Neuronal stem cell (in vitro differentiated cells): ENCODE measurements around the gene LCT.

Experiments
- DNase-seq: peaks from one replicate; pipeline ENCODE4 v3.0.0-alpha.2; 2013; ENCODE audit warnings: low spot score
- H2AFZ ChIP-seq: one replicate; pipeline ENCODE4 v1.6.1; 2013; ENCODE audit warnings: mild to moderate bottlenecking, low read length, inconsistent platforms
- H2AK5ac ChIP-seq: 2 replicates; pipeline ENCODE4 v1.6.1; 2013; ENCODE audit warnings: low read depth, mild to moderate bottlenecking, inconsistent platforms, low read length, moderate library complexity, mixed read lengths
- H2BK120ac ChIP-seq: 2 replicates; pipeline ENCODE4 v1.6.1; 2013; ENCODE audit warnings: low read depth, mild to moderate bottlenecking, inconsistent platforms, low read length, moderate library complexity, mixed read lengths
- H2BK12ac ChIP-seq: one replicate; pipeline ENCODE4 v1.6.1; 2013; ENCODE audit warnings: low read length, inconsistent platforms
- H2BK15ac ChIP-seq: 2 replicates; pipeline ENCODE4 v1.6.1; 2013; ENCODE audit warnings: mild to moderate bottlenecking, low read length, inconsistent platforms, mixed read lengths
- H2BK5ac ChIP-seq: one replicate; pipeline ENCODE4 v1.6.1; 2013; ENCODE audit warnings: inconsistent platforms, mild to moderate bottlenecking, low read length, moderate library complexity
- H3K14ac ChIP-seq: one replicate; pipeline ENCODE4 v1.6.1; 2013; ENCODE audit warnings: low read length, inconsistent platforms
- H3K18ac ChIP-seq: 2 replicates; pipeline ENCODE4 v1.6.1; 2013; ENCODE audit warnings: low read length, inconsistent platforms
- H3K23ac ChIP-seq: 2 replicates; pipeline ENCODE4 v1.6.1; 2013; ENCODE audit warnings: low read depth, mild to moderate bottlenecking, mixed read lengths, low read length, inconsistent platforms; ENCODE audit not compliant: poor library complexity
- H3K27ac ChIP-seq: replicated peaks from 3 replicates; pipeline ENCODE4 v1.5.1; 2013; ENCODE audit warnings: low read length, inconsistent platforms
- H3K27me3 ChIP-seq, 3 experiments: 2 replicates each; pipeline ENCODE4 v1.6.1; 2013; ENCODE audit warnings: low read length in 3 of 3, mild to moderate bottlenecking in 2 of 3, inconsistent platforms in 1 of 3, low read depth in 1 of 3, mixed read lengths in 1 of 3, moderate library complexity in 1 of 3; ENCODE audit not compliant: control insufficient read depth in 3 of 3, insufficient read depth in 3 of 3
- H3K36me3 ChIP-seq, 2 donors: replicated peaks in 1 of 2; 2 replicates each; pipeline ENCODE4 v1.6.1; 2013; ENCODE audit warnings: low read length in 2 of 2; ENCODE audit not compliant: control insufficient read depth in 2 of 2, insufficient read depth in 2 of 2
- H3K4ac ChIP-seq: 2 replicates; pipeline ENCODE4 v1.6.1; 2013; ENCODE audit warnings: inconsistent platforms, mild to moderate bottlenecking, low read length, moderate library complexity
- H3K4me1 ChIP-seq, 2 donors: 1 replicate in 1 of 2; 2 replicates in 1 of 2; pipeline ENCODE4 v1.6.1; 2013; ENCODE audit warnings: low read length in 2 of 2, low read depth in 1 of 2; ENCODE audit not compliant: control insufficient read depth in 2 of 2, insufficient read depth in 1 of 2
- H3K4me2 ChIP-seq: one replicate; pipeline ENCODE4 v1.6.1; 2013; ENCODE audit warnings: mild to moderate bottlenecking, low read length, inconsistent platforms; ENCODE audit not compliant: insufficient read depth, poor library complexity, severe bottlenecking
- H3K4me3 ChIP-seq, 2 donors: 2 replicates each; pipeline ENCODE4 v1.5.1; 2013; ENCODE audit warnings: low read length in 2 of 2, mild to moderate bottlenecking in 2 of 2, inconsistent platforms in 1 of 2, moderate library complexity in 1 of 2
- H3K79me1 ChIP-seq: one replicate; pipeline ENCODE4 v1.6.1; 2013; ENCODE audit warnings: low read depth, mild to moderate bottlenecking, inconsistent platforms, low read length, moderate library complexity
- H3K9ac ChIP-seq: one replicate; pipeline ENCODE4 v1.6.1; 2013; ENCODE audit warnings: mild to moderate bottlenecking, low read depth, low read length, inconsistent platforms; ENCODE audit not compliant: poor library complexity
- H3K9me3 ChIP-seq, 2 donors: replicated peaks in 1 of 2; 2 replicates each; pipeline versions ENCODE3 to v1.6.1; 2013; ENCODE audit warnings: low read length in 2 of 2, mild to moderate bottlenecking in 2 of 2, inconsistent platforms in 1 of 2, low read depth in 1 of 2, mixed read lengths in 1 of 2, moderate library complexity in 1 of 2; ENCODE audit not compliant: control insufficient read depth in 2 of 2, insufficient read depth in 1 of 2
- H4K8ac ChIP-seq: one replicate; pipeline ENCODE4 v1.6.1; 2013; ENCODE audit warnings: low read depth, mild to moderate bottlenecking, inconsistent platforms, low read length, moderate library complexity
- H4K91ac ChIP-seq: one replicate; pipeline ENCODE4 v1.6.1; 2013; ENCODE audit warnings: low read length, low read depth, mild to moderate bottlenecking, inconsistent platforms; ENCODE audit not compliant: poor library complexity
- WGBS, 2 donors: extraction: QIAGEN DNeasy Blood & Tissue Kit; methylation state at CpG; one replicate each; pipeline ENCODE4 v1.1.7; 2013; ENCODE audit warnings: missing lambda C conversion rate in 2 of 2, mixed read lengths in 1 of 2; ENCODE audit not compliant: insufficient read length in 2 of 2, insufficient replicate concordance in 1 of 2; ENCODE audit errors: extremely low coverage in 2 of 2; 5-methylcytosine and 5-hydroxymethylcytosine counted together

LCT gene

DNA sequence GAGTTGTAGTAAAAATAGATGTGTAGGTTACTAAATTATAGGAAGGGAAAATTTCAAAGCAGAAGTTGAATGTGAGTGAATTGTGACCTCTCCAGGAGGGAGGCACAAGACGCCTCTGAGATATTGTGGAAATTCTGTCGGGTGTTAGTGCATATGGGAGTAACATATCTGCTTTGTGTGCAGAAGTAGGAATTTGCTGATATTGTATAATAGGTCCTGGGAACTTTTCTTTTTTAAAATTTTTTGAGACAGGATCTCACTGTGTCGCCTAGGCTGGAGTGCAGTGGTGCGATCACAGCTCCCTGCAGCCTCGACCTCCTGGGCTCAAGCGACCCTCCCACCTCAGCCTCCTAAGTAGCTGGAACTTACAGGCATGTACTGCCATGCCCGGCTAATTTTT, 60.6 kb downstream of the LCT start:
- Histone ChIP-seq H3K27me3 (no peaks in the 10 kb centered on the region), H2BK15ac (no peak overlapping the region), H4K91ac (no peak overlapping the region), H2AK5ac (no peak overlapping the region), H2AFZ (no peak overlapping the region), H3K18ac (no peak overlapping the region), H3K23ac (no peak overlapping the region), H2BK5ac (no peak overlapping the region), H3K9ac (no peak overlapping the region), H3K27ac (no peak overlapping the region), H3K14ac (no peak overlapping the region), H3K4ac (no peak overlapping the region), H2BK120ac (no peak overlapping the region), H3K4me2 (no peak overlapping the region), H3K79me1 (no peaks in the 10 kb centered on the region), H4K8ac (no peak overlapping the region), H3K36me3 (peaks cover 38 to 92% of the 10 kb centered on the region in 2 donors), H3K9me3 (peaks cover 0 to 2% of the 10 kb centered on the region in 2 donors), H2BK12ac (no peak overlapping the region), H3K4me1 (no peaks in the 10 kb centered on the region), H3K4me3 (no peak overlapping the region)
- DNase-seq, result no peak
- WGBS, 2 donors, result no CpG with 5 or more reads among the region's 7 CpGs

DNA sequence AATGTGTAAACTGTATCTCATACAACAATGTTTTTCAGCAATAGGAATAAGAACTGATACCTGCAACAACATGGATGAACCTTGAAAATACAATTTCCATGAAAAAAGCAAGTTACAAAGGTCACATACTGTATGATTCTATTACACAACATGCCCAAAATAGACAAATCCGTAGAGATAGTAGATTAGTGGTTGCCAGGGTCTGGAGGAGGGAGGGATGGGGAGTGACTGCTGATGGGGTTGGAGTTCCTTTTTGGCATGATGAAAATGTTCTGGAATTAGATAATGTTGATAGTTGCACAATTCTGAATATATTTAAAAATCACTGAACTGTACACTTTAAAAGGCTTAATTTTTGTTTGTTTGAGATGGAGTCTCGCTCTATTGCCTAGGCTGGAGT, 61.6 kb downstream of the LCT start:
- H3K27ac ChIP-seq, result no peak overlapping the region
- H2AFZ ChIP-seq, result no peak overlapping the region
- H3K18ac ChIP-seq, result no peak overlapping the region
- H4K91ac ChIP-seq, result no peak overlapping the region
- H3K9ac ChIP-seq, result no peak overlapping the region
- no peak overlapping the region for H2BK15ac ChIP-seq
- H3K36me3 ChIP-seq, result peaks cover 37 to 92% of the 10 kb centered on the region in 2 donors
- no peak overlapping the region for H4K8ac ChIP-seq
- no peaks in the 10 kb centered on the region for H3K4me1 ChIP-seq
- no peak overlapping the region for H2BK120ac ChIP-seq
- H3K4me2 ChIP-seq, result no peak overlapping the region
- no peak overlapping the region for H2BK5ac ChIP-seq
- no peaks in the 10 kb centered on the region for H3K27me3 ChIP-seq
- H3K4me3 ChIP-seq, result no peak overlapping the region
- H3K23ac ChIP-seq, result no peak overlapping the region
- H3K9me3 ChIP-seq, result peaks cover 0 to 2% of the 10 kb centered on the region in 2 donors
- H3K14ac ChIP-seq, result no peak overlapping the region
- no peak overlapping the region for H3K4ac ChIP-seq
- WGBS, 2 donors, result no CpG with 5 or more reads among the region's 2 CpGs
- H3K79me1 ChIP-seq, result no peaks in the 10 kb centered on the region
- no peak overlapping the region for H2BK12ac ChIP-seq
- DNase-seq, result no peak
- no peak overlapping the region for H2AK5ac ChIP-seq

DNA sequence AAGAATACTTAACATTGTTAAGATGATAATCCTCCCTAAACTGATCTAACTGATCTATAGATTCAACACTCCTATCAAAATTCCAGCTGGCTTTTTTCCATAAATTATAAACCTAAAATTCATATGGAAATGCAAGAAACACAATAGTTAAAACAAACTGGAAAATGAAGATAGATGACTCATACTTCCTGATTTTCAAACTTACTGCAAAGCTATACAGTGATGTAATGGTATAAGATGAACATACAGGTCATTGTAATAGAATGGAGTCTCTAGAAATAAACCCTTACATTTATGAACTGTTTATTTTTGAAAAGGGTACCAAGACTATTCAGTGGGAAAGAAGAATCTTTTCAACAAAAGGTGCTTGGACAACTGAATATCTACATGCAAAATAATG, 63.1 kb downstream of the LCT start:
- H3K4ac ChIP-seq, result no peak overlapping the region
- no peak overlapping the region for H2BK5ac ChIP-seq
- no peak overlapping the region for H2BK15ac ChIP-seq
- no peak for DNase-seq
- H3K36me3 ChIP-seq, result peaks cover 35 to 93% of the 10 kb centered on the region in 2 donors
- no peak overlapping the region for H2AFZ ChIP-seq
- H3K4me1 ChIP-seq, result peaks cover 0 to under 1% of the 10 kb centered on the region in 2 donors
- H4K91ac ChIP-seq, result no peak overlapping the region
- H3K4me3 ChIP-seq, result no peak overlapping the region
- H2AK5ac ChIP-seq, result no peak overlapping the region
- H3K14ac ChIP-seq, result no peak overlapping the region
- H3K79me1 ChIP-seq, result no peaks in the 10 kb centered on the region
- H2BK12ac ChIP-seq, result no peak overlapping the region
- no peak overlapping the region for H4K8ac ChIP-seq
- no peak overlapping the region for H3K18ac ChIP-seq
- no peak overlapping the region for H3K27ac ChIP-seq
- no peak overlapping the region for H3K23ac ChIP-seq
- H3K9me3 ChIP-seq, result peaks cover 0 to 2% of the 10 kb centered on the region in 2 donors
- no peak overlapping the region for H2BK120ac ChIP-seq
- H3K4me2 ChIP-seq, result no peak overlapping the region
- H3K9ac ChIP-seq, result no peak overlapping the region
- no peaks in the 10 kb centered on the region for H3K27me3 ChIP-seq

DNA sequence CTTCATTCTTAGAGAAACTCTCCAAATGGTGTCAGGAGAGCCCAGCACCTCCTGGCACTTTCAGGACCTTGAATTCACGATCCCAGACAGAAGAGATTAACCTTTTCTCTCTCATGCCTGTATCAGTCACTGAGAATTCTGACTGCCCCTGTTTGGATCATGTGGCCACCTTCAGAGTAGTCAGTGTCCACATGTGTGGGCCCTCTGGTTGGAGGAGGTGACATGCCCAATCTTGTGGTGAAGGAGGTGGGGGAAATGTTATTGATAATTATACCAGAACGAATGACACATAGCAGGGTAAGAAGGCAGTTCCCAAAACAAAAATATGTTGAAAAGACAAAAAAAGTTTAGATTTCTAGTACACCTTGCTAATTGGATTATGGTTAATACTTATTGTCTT, 63.7 kb downstream of the LCT start:
- Histone ChIP-seq H2BK120ac (no peak overlapping the region), H3K36me3 (peaks cover 37 to 93% of the 10 kb centered on the region in 2 donors), H2BK5ac (no peak overlapping the region), H2BK15ac (no peak overlapping the region), H3K14ac (no peak overlapping the region), H3K79me1 (no peaks in the 10 kb centered on the region), H2AK5ac (no peak overlapping the region), H3K27ac (no peak overlapping the region), H2BK12ac (no peak overlapping the region), H3K23ac (no peak overlapping the region), H3K18ac (no peak overlapping the region), H4K8ac (no peak overlapping the region), H2AFZ (no peak overlapping the region), H4K91ac (no peak overlapping the region), H3K27me3 (no peaks in the 10 kb centered on the region), H3K4me1 (peaks cover 0 to 3% of the 10 kb centered on the region in 2 donors), H3K9me3 (peaks cover 0 to 2% of the 10 kb centered on the region in 2 donors), H3K4me3 (no peak overlapping the region), H3K4ac (no peak overlapping the region), H3K9ac (no peak overlapping the region), H3K4me2 (no peak overlapping the region)
- DNase-seq, result no peak
- no CpG with 5 or more reads among the region's 2 CpGs for WGBS, 2 donors
